ENCODE results near the gene AADAT. TPM values are rescaled to one million over a fixed set of nuclear protein-coding genes. Genes with fewer than 3 reads are reported as not detected.

Gene AADAT
- total RNA-seq, 1 donor from 2014 or later = 8.9 TPM

GRCh38 chr4:170071196-170071595 is 18.6 kb downstream of the AADAT start:
- Histone ChIP-seq H3K36me3 (peaks cover 5% of the 10 kb centered on the region), H3K9me3 (no peaks in the 10 kb centered on the region), H3K4me1 (no peaks in the 10 kb centered on the region), H3K27ac (no peak overlapping the region), H3K4me3 (no peak overlapping the region), H3K27me3 (no peaks in the 10 kb centered on the region)
- TF ChIP-seq, protein P1, sequence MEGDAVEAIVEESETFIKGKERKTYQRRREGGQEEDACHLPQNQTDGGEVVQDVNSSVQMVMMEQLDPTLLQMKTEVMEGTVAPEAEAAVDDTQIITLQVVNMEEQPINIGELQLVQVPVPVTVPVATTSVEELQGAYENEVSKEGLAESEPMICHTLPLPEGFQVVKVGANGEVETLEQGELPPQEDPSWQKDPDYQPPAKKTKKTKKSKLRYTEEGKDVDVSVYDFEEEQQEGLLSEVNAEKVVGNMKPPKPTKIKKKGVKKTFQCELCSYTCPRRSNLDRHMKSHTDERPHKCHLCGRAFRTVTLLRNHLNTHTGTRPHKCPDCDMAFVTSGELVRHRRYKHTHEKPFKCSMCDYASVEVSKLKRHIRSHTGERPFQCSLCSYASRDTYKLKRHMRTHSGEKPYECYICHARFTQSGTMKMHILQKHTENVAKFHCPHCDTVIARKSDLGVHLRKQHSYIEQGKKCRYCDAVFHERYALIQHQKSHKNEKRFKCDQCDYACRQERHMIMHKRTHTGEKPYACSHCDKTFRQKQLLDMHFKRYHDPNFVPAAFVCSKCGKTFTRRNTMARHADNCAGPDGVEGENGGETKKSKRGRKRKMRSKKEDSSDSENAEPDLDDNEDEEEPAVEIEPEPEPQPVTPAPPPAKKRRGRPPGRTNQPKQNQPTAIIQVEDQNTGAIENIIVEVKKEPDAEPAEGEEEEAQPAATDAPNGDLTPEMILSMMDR (IDR thresholded peaks at IDR 0.05) = no peak
- DNase-seq (no peak), ATAC-seq (no peak)
- intact Hi-C loops (cut with DNase I) = no loop called here

GRCh38 chr4:170068438-170069128 is 21.2 kb downstream of the AADAT start:
- ATAC-seq = no peak
- H3K36me3 ChIP-seq = peaks cover 9% of the 10 kb centered on the region
- no peak overlapping the region for H3K4me3 ChIP-seq

DNA sequence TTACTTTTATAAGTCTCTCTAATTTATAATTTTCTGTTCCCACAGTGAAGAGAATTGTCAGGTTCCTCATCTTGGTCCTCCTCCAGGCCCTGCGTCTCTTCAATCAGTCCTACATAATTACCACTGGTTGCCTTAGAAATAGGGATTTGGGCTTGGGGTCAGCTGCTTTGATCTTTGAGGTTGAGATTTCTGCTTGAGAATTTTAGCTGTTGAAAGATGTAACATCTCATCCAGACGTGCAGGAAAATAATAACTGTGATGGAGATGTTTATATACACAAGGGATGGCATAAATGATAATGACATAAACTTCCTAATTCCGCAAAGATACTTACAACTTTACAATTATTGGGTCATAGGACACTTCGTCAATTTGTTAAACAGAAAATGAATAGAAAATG is 30.3 kb downstream of the AADAT start:
- ATAC-seq = no peak

More at GRCh38 chr4:170068438-170069128, 21.2 kb downstream of the AADAT start:
- Histone ChIP-seq H3K4me1 (no peaks in the 10 kb centered on the region), H3K27ac (no peak overlapping the region), H3K9me3 (no peaks in the 10 kb centered on the region), H3K27me3 (no peaks in the 10 kb centered on the region)
- intact Hi-C loops (cut with DNase I) = no loop called here
- no peak for DNase-seq
- TF ChIP-seq, protein P1 (IDR thresholded peaks at IDR 0.05) = no peak

GRCh38 chr4:170058826-170059225 is 30.9 kb downstream of the AADAT start:
- Histone ChIP-seq H3K4me1 (no peaks in the 10 kb centered on the region), H3K36me3 (peaks cover 2% of the 10 kb centered on the region), H3K4me3 (no peak overlapping the region), H3K27ac (no peak overlapping the region), H3K27me3 (no peaks in the 10 kb centered on the region), H3K9me3 (no peaks in the 10 kb centered on the region)
- no peak for ATAC-seq
- DNase-seq = no peak
- intact Hi-C loops (cut with DNase I) = loop anchor here (10.0 kb wide), 1 partner anchor 244 kb away; no protein-coding TSS in a partner anchor
- TF ChIP-seq, protein P1 (IDR thresholded peaks at IDR 0.05) = no peak

More for the DNA sequence above, 30.3 kb downstream of the AADAT start:
- Histone ChIP-seq H3K27me3 (no peaks in the 10 kb centered on the region), H3K27ac (no peak overlapping the region), H3K36me3 (peaks cover 4% of the 10 kb centered on the region), H3K4me3 (no peak overlapping the region), H3K4me1 (no peaks in the 10 kb centered on the region), H3K9me3 (no peaks in the 10 kb centered on the region)
- TF ChIP-seq, protein P1 (IDR thresholded peaks at IDR 0.05) = no peak
- intact Hi-C loops (cut with DNase I) = loop anchor here (10.0 kb wide), 1 partner anchor 245 kb away; no protein-coding TSS in a partner anchor
- no peak for DNase-seq

- H3K36me3 ChIP-seq = no peaks in the 10 kb centered on the region
- no peak overlapping the region for H3K27ac ChIP-seq
- TF ChIP-seq, protein P1 (IDR thresholded peaks at IDR 0.05) = no peak
- H3K9me3 ChIP-seq = no peaks in the 10 kb centered on the region
- no peak for ATAC-seq
- no peak overlapping the region for H3K4me3 ChIP-seq
- no peaks in the 10 kb centered on the region for H3K27me3 ChIP-seq
- H3K4me1 ChIP-seq = no peaks in the 10 kb centered on the region
- intact Hi-C loops (cut with DNase I) = loop anchor here (10.0 kb wide), 1 partner anchor 243 kb away; no protein-coding TSS in a partner anchor
- DNase-seq = no peak
These were observed 31.9 kb downstream of the AADAT start for GRCh38 chr4:170057866-170058265.
